AG09309 (cell line): Measurements from ENCODE around the gene TSSC4.

Source experiments
- DNase-seq: peaks from one replicate; pipeline ENCODE4 v3.0.0-alpha.2; 2010; ENCODE audit warnings: low read depth
- H3K4me3 ChIP-seq: 2 replicates; pipeline ENCODE4 v1.5.1; 2011; ENCODE audit warnings: mild to moderate bottlenecking, low read depth, low read length, moderate library complexity; ENCODE audit not compliant: control insufficient read depth
- TF ChIP-seq, protein P1 (sequence below): IDR thresholded peaks from 2 replicates; pipeline ENCODE4 v1.5.1; 2011; ENCODE audit warnings: mild to moderate bottlenecking, low read depth, low read length, inconsistent platforms; ENCODE audit not compliant: insufficient read depth, control insufficient read depth; ENCODE audit errors: missing control alignments

Gene TSSC4

DNA sequence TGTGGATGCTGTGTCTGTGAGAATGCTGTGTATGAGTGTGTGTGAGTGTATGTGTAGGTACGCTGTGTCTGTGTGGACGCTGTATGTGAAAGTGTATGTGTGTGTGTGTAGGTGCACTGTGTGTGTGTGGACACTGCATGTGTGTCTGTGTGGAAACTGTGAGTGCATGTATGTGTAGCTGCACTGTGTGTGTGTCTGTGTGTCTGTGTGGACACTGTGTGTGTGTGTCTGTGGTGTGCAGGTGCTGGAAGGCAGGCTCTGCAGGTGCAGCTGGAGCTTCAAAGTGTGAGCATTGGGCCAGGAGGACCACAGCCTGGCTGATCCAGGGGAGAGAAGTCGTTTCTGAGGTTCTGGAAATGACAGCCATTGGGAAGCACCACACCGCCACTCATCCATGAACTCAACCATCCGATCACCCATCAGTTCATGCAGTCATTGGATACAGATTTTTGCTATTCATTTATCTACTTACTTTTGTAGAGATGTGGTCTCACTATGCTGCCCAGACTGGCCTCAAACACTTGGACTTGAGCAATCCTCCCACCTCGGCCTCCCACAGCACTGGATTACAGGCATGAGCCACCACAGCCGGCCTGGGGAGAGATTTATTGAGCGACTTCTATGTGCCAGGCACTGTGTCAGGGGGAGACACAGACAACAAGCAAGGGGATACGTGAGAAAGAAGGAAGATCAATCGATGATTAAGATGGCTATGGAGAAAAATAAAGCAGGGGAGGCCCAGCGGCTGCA lies 34.1 kb downstream of the TSSC4 start:
- no peak for DNase-seq
- TF ChIP-seq, protein P1, sequence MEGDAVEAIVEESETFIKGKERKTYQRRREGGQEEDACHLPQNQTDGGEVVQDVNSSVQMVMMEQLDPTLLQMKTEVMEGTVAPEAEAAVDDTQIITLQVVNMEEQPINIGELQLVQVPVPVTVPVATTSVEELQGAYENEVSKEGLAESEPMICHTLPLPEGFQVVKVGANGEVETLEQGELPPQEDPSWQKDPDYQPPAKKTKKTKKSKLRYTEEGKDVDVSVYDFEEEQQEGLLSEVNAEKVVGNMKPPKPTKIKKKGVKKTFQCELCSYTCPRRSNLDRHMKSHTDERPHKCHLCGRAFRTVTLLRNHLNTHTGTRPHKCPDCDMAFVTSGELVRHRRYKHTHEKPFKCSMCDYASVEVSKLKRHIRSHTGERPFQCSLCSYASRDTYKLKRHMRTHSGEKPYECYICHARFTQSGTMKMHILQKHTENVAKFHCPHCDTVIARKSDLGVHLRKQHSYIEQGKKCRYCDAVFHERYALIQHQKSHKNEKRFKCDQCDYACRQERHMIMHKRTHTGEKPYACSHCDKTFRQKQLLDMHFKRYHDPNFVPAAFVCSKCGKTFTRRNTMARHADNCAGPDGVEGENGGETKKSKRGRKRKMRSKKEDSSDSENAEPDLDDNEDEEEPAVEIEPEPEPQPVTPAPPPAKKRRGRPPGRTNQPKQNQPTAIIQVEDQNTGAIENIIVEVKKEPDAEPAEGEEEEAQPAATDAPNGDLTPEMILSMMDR, result no peak
- H3K4me3 ChIP-seq, result no peak overlapping the region

DNA sequence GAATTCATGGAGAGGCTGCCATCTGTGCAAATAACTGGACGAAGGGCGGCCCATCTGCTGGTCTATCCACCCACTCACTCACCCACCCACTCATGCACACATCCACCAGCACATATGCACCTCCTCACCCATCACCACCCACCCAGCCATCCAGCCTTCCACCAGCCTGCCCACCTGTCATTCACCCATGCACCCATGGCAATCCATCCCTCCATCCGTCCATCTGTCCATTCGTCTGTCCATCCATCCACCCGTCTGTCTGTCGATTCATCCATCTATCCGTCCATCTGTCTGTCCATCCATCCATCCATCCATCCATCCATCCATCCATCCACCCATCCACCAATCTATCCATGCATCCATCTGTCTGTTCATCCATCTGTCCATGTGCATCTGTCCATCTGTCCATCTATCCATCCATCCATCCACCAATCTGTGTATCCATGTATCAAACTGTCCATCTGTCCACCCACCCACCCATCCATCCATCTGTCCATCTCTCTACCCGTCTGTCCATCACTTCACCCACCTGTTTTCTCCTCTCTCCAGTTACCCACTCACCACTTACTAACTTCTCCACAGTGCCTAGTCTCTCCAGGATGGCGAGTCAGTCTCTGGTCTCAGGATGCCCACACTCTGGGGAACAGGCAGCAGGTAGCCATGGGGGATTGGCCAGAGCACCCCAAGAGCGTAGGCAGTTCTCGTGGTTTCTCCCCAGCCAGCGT lies 34.9 kb downstream of the TSSC4 start:
- no peak overlapping the region for H3K4me3 ChIP-seq
- DNase-seq, result no peak
- TF ChIP-seq, protein P1, result no peak

GRCh38 chr11:2436013-2436520 lies 35.5 kb downstream of the TSSC4 start:
- H3K4me3 ChIP-seq, result no peak overlapping the region
- no peak for DNase-seq
- TF ChIP-seq, protein P1, result no peak

GRCh38 chr11:2436521-2437031 lies 36.0 kb downstream of the TSSC4 start:
- no peak overlapping the region for H3K4me3 ChIP-seq
- DNase-seq, result no peak
- TF ChIP-seq, protein P1, result no peak

GRCh38 chr11:2437516-2437915 lies 37.0 kb downstream of the TSSC4 start:
- no peak overlapping the region for H3K4me3 ChIP-seq
- TF ChIP-seq, protein P1, result no peak
- no peak for DNase-seq

DNA sequence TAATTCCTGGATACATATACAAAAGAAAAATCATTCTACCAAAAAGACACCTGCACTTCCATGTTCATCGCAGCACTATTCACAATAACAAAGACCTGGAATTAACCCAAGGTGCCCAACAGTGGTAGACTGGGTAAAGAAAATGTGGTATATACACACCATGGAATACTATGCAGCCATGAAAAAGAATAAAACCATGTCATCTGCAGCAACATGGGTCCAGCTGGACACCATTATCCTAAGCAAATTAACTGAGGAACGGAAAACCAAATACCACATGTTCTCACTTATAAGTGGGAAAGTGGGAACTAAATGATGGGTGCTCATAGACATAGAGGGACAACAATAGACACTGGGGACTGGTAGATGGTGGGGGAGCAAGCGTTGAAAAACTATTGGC lies 39.3 kb downstream of the TSSC4 start:
- DNase-seq, result no peak
- no peak overlapping the region for H3K4me3 ChIP-seq
- TF ChIP-seq, protein P1, result no peak
